GM12892 (cell line): ENCODE data around the gene RELN.

ENCODE experiments used
- POLR2A ChIP-seq: IDR thresholded peaks from 2 replicates; pipeline ENCODE4 v1.6.1; 2011; ENCODE audit warnings: low read depth, low read length, control low read depth
- POLR2AphosphoS5 ChIP-seq: IDR thresholded peaks from 2 replicates; pipeline ENCODE4 v1.6.1; 2011; ENCODE audit warnings: low read depth, low read length, control low read depth

- TF ChIP-seq POLR2A: no peak
- no peak for TF ChIP-seq POLR2AphosphoS5
Observed at GRCh38 chr7:103445228-103446048, 544.0 kb downstream of the RELN start.
